CD4-positive, alpha-beta T cell treated with Interferon gamma for 1 hour (primary cell): Measurements from ENCODE around the gene LRFN4.
A peak's percentile ranks its signal among the peaks of the same experiment; 100 is the strongest.

Experiments used
- DNase-seq: peaks from one replicate; pipeline ENCODE4 v3.0.0-alpha.2; 2020

LRFN4 gene

GRCh38 chr11:66858939-66859685 is 2.2 kb downstream of the LRFN4 start:
- DNase-seq = no peak

GRCh38 chr11:66859686-66860448 is 3.0 kb downstream of the LRFN4 start:
- DNase-seq = no peak

GRCh38 chr11:66860449-66860831 is 3.6 kb downstream of the LRFN4 start:
- DNase-seq = no peak

GRCh38 chr11:66861038-66861773 is 4.3 kb downstream of the LRFN4 start:
- no peak for DNase-seq

- no peak for DNase-seq
Observed at GRCh38 chr11:66861774-66862558, 5.1 kb downstream of the LRFN4 start.

GRCh38 chr11:66862559-66863037 is 5.7 kb downstream of the LRFN4 start:
- no peak for DNase-seq

- DNase-seq = no peak
Observed at GRCh38 chr11:66863428-66864125, 6.7 kb downstream of the LRFN4 start.

GRCh38 chr11:66864172-66864901 is 7.5 kb downstream of the LRFN4 start:
- no peak for DNase-seq

GRCh38 chr11:66864924-66865697 is 8.2 kb downstream of the LRFN4 start:
- no peak for DNase-seq

GRCh38 chr11:66866007-66866406 is 9.1 kb downstream of the LRFN4 start:
- DNase-seq = no peak

- no peak for DNase-seq
Observed at GRCh38 chr11:66866511-66866986, 9.7 kb downstream of the LRFN4 start.

- DNase-seq = no peak
Observed at GRCh38 chr11:66867425-66868040, 10.7 kb downstream of the LRFN4 start.

GRCh38 chr11:66868082-66868725 is 11.3 kb downstream of the LRFN4 start:
- DNase-seq = no peak

- peak; percentile 75 for DNase-seq
Observed at GRCh38 chr11:66868726-66869566, 12.1 kb downstream of the LRFN4 start.

GRCh38 chr11:66869567-66869870 is 12.7 kb downstream of the LRFN4 start:
- no peak for DNase-seq

- no peak for DNase-seq
Observed at GRCh38 chr11:66870131-66870530, 13.3 kb downstream of the LRFN4 start.

- no peak for DNase-seq
Observed at GRCh38 chr11:66870616-66871520, 14.0 kb downstream of the LRFN4 start.

GRCh38 chr11:66871521-66871901 is 14.6 kb downstream of the LRFN4 start:
- DNase-seq = no peak
